ENCODE measurements around the gene FMC1. TPM values are rescaled to one million over a fixed set of nuclear protein-coding genes. Genes with fewer than 3 reads are reported as not detected.
"Not testable (repeated sequence)": the region's sequence is repeated elsewhere in the genome, so short reads cannot be mapped to it uniquely, and the experiment has no call there.

The FMC1 gene
- polyA plus RNA-seq, 3 donors, result 22.8 to 27.2 (median 26.8) TPM

DNA sequence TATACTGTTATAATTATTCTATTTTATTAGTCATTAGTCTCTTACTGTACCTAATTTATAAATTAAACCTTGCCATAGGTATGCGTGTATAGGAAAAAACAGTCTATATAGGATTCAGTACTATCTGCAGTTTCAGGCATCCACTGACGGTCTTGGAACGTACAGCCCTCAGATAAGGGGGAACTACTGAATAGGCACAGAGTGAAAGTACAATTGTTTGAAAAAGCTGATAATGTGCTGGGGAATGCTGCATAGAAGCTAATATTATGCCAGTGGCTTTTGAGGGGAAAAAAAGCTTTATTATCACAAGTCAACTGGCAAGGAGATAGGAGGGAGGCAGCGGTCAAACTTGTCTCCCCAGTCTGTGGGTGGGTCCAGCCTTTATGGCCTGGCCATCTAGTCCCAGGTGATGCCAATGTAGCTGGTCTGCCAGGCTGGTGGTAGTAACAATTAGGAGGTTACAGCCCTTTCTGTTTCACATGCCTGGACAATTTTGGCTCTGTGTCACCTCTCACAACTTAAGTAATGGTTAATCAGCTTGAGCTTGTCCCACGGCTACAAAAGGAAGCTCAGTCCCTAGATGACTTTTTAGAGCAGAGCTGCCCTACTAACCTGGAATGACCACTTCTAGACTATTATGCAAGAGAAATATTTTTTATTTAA, 8.3 kb upstream of the FMC1 start:
- no peak for DNase-seq (ENCODE audit: extremely low read depth in 1 of 11, low read depth in 9 of 11, low spot score in 4 of 11)

GRCh38 chr7:139333443-139333842, 7.7 kb upstream of the FMC1 start:
- not testable (repeated sequence) for DNase-seq (ENCODE audit: extremely low read depth in 1 of 11, low read depth in 9 of 11, low spot score in 4 of 11)

DNA sequence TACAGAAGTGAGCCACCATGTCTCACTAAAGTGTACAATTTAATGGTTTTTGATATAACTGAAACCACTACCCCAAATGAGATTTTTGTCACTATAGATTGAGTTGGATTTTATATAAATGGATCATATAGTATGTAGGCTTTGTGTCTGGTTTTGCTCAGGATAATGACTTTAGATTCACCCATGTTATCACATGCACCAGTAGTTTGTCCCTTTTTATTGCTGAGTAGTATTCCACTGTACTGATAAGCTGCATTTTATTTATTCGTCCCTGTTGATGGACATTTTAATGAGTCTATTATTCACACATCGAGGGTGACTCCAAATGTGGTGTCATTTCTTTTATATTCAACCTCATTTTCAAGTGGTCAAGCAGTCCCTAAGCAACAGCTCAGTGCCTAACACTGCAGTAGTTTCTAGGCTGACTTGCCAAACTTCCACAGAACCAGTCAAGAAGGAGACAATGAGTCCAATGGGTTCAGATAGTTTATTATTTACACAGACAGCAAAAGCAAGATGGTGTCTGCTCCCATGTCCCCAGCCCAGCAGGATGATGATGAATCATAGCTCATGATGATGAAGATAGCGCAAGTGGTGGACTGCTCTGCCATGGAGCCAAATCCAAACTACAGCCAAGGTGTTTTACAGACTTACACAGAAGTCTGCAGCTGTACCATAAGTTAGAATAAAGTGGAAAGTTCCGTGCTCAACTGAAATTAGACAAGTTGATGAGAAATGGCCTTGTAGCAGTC, 6.6 kb upstream of the FMC1 start:
- DNase-seq (ENCODE audit: extremely low read depth in 1 of 11, low read depth in 9 of 11, low spot score in 4 of 11), result no peak

DNA sequence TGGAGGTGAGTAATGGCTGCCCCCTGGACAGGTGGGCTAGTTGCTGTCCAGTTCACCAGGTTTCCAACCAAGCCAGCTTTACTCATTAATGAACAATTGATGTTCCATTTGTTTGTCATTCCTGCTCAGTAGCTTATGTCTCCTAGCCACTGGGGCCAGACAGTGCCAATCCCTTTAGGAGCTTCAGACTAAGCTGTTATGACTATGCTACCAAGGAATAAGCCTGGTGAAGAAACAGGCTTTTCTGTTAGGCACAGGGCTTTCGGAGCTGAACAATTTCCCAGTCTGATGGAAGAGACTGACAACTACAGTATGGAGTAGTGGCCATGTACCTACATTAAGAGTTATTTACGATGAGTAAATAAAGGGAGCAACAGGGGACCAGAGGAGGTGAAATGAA, 2.1 kb upstream of the FMC1 start:
- no peak for DNase-seq (ENCODE audit: extremely low read depth in 1 of 11, low read depth in 9 of 11, low spot score in 4 of 11)

GRCh38 chr7:139339698-139340036, 1.5 kb upstream of the FMC1 start:
- no peak for DNase-seq (ENCODE audit: extremely low read depth in 1 of 11, low read depth in 9 of 11, low spot score in 4 of 11)

GRCh38 chr7:139340037-139340807, 915 bp upstream of the FMC1 start:
- peak; percentile 97 to 100 (median 99) for DNase-seq (ENCODE audit: extremely low read depth in 1 of 11, low read depth in 9 of 11, low spot score in 4 of 11)

DNA sequence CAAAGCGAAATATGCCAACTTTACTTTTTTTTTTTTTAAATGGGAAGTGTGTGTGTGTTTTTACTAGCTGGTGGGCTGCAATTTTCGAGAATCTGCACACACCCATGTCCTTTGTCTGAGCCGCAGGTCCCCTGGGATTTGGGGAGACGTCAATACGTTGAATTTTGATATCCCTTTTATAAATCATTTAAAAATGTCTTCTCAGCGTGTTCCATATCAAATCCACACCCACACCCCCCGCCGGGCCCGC, 404 bp upstream of the FMC1 start:
- no peak for DNase-seq (ENCODE audit: extremely low read depth in 1 of 11, low read depth in 9 of 11, low spot score in 4 of 11)

DNA sequence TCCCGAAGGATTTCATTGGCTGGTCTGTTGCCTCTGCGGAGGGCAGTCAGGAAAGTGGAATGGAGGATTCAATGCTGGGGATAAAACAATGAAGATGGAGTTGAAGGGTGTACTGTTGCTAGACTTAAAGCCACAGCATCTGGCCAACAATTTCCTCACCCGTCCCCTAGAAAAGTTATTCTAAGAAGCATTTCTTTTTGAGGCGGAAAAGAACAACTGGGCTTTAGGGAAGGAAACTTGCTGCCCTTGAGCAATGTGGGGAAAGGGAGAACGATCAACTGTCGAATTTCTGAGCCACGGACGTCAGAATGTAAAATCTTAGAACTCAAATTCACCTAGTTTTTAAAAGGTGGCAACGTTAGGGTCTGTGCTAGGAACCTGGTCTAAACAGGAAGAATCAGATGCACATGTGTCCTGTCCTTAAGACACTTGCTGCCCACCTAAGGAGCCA, 664 bp downstream of the FMC1 start:
- DNase-seq (ENCODE audit: extremely low read depth in 1 of 11, low read depth in 9 of 11, low spot score in 4 of 11), result peak in 1 of 11 donors; percentile 44

DNA sequence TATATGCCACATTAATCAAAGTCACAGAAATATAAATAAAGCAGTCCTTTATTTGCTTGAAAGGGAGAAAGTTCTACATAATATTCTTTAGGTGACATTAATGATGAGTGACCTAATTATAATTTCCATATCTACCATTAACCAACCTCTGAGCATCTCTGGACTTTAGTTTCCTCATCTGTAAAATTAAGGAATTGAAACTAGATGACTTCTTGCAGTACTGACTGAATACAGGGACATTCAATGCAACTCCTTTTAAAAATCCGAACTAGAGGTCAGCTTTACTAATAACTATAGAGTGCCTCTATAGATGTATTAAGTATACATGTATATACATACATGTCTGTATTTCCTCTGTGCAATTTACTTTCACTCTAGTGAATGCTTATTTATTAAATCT, 3.9 kb downstream of the FMC1 start:
- DNase-seq (ENCODE audit: extremely low read depth in 1 of 11, low read depth in 9 of 11, low spot score in 4 of 11), result no peak

GRCh38 chr7:139351027-139351426, 9.9 kb downstream of the FMC1 start:
- DNase-seq (ENCODE audit: extremely low read depth in 1 of 11, low read depth in 9 of 11, low spot score in 4 of 11), result no peak

- no peak for DNase-seq (ENCODE audit: extremely low read depth in 1 of 11, low read depth in 9 of 11, low spot score in 4 of 11)
Observed at GRCh38 chr7:139354729-139355128, 13.6 kb downstream of the FMC1 start.

GRCh38 chr7:139355320-139355719, 14.2 kb downstream of the FMC1 start:
- DNase-seq (ENCODE audit: extremely low read depth in 1 of 11, low read depth in 9 of 11, low spot score in 4 of 11), result no peak

- not testable (repeated sequence) for DNase-seq (ENCODE audit: extremely low read depth in 1 of 11, low read depth in 9 of 11, low spot score in 4 of 11)
Observed at GRCh38 chr7:139357729-139358506, 16.8 kb downstream of the FMC1 start.

DNA sequence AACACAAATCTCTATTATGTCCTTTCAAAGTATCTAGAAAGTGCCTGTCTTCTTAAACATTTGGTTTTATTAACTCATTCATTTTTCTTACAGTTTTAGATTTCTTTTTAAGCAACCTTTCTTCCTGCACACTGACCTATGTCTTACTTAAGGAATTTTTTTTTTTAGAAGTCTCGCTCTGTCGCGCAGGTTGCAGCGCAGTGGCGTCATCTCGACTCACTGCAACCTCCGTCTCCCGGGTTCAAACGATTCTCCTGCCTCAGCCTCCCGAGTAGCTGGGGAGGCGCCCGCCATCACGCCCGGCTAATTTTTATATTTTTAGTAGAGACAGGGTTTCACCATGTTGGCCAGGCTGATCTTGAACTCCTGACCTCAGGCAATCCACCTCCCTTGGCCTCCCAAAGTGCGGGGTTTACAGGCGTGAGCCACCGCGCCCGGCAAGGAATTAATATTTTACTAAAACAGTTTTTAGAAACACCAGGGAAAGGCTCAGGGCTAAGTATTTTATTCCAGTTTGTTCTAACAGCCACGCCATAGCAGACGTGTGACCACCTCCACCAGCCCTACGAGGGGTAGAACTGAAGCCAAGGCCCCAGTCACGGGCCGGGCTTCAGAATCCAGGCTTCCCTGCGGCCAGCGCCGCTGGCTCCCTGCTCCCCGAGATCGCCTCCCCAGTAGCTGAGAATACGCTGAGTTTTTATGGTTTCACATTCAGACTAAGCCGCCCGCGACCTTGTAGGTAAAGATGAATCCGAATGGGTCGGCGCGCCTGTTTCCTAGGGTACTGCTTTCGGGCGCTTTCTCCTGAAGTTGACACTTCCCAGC, 17.6 kb downstream of the FMC1 start:
- DNase-seq (ENCODE audit: extremely low read depth in 1 of 11, low read depth in 9 of 11, low spot score in 4 of 11), result peak in 3 of 11 donors; percentile 33 to 45 (median 35)

DNA sequence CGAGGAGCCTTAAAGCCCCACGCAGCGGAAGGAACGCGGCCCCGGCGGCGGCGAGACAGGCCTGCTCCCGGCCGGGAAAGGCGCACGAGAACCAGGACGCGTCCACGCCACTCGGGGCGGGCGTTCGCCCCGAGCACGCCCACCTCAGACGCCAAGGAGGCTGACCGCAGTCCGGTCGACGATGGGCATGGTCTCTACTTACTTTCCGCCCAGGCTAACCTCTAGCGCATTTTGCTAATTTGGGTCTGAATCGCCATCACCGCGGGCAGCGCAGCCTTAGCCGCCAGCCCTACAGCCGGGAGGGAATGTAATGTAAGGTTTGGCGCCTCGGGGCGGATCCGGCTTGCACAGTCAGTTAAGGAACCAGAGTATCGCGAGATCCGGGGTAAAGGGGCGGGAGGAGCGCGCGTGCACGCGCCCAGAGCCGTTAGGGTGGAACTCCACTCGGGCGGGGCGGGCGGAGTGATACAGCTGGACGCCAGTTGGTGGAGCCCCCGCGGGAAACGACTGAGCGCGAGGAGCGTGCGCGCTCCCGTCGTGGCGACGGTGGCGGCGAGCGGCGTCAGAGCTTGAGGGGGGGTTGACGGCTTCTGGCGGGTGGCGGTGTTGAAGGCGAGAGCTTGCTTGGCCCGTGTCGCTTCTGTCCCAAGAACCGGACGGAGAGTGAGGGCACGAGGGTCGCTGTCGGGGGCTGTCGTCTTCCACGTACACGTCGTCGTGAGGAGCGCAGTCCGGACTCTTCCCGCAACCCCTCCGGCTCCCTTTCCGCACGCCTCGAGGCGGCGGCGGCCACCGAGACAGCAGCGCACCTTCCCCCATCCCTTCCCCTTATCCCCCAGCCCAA, 18.5 kb downstream of the FMC1 start, which contains the start of gene LUC7L2:
LUC7L2 (plus strand) TSS at position 529 of the 844 bp plus-strand sequence. CDS start 368 bp downstream, outside the sequence.
- peak; percentile 97 to 100 (median 98) for DNase-seq (ENCODE audit: extremely low read depth in 1 of 11, low read depth in 9 of 11, low spot score in 4 of 11)

DNA sequence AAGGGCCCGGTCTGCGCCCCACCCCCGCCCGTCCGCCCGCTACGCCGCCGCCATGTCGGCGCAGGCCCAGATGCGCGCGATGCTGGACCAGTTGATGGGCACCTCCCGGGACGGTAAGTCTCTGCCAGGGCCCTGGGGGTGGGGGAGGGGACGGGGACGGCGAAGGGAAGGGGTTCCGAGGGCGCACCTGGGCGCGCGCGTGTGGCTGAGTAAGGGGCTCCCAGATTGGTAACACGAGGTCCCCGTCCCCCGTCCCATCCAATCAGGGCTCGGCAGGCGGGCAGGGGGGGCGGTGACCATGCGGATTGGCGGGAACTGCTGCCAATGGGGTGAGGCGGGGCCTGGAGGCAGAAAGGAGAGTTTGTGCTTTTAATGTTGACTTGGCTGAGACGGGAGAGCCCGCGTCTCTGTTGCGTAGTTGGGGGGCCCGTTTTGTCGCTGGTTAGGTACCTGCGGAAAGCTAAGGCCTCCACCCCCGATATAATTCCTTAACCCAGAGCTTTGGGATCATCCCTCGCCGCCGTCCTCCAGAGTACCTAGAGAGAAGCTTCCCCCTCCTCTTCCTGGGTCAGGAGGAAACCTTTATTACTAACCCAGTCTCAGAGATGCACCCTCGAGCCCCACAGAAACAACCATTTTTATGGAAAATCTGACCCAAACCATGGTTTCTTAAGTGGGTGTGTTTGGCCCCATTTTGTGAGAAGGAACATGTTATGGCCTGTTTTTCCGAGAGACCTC, 19.2 kb downstream of the FMC1 start:
- peak; percentile 83 to 96 (median 93) for DNase-seq (ENCODE audit: extremely low read depth in 1 of 11, low read depth in 9 of 11, low spot score in 4 of 11)

DNA sequence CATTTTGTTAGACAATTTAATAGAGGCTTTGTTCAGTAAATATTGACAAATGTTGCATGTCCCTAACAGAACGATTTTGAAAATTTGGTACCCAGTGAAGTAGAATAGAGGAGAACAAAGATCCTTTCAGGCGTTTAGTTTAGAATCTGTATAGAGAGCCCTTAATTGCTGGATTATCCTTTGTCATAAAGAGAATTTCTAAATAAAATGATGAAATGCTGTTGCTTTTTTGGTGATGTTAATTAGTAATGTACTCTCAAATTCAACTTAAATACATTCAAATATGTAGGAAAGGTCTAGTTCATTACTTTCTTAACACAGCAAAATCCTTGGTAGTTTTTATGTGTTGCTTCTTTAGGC, 19.8 kb downstream of the FMC1 start:
- no peak for DNase-seq (ENCODE audit: extremely low read depth in 1 of 11, low read depth in 9 of 11, low spot score in 4 of 11)

Measured in renal cortex interstitium (tissue), 11 donors.